Measurements from ENCODE around the gene SLC25A42.
"Not testable (repeated sequence)": the region's sequence is repeated elsewhere in the genome, so short reads cannot be mapped to it uniquely, and the experiment has no call there.

The SLC25A42 gene

GRCh38 chr19:19063183-19064097 lies at the start of gene SLC25A42:
Gene SLC25A42 (plus strand): TSS chr19:19063994. CDS start chr19:19096125, 32,131 bp downstream.
- peak; percentile 100 for DNase-seq

- no peak for DNase-seq
These were observed 42.7 kb upstream of the SLC25A42 start for GRCh38 chr19:19021115-19021514.

GRCh38 chr19:19022380-19022961 lies 41.3 kb upstream of the SLC25A42 start:
- no peak for DNase-seq

- DNase-seq: not testable (repeated sequence)
These were observed 40.4 kb upstream of the SLC25A42 start for GRCh38 chr19:19023376-19023775.

GRCh38 chr19:19025861-19026260 lies 37.9 kb upstream of the SLC25A42 start:
- DNase-seq: no peak

GRCh38 chr19:19026299-19026971 lies 37.4 kb upstream of the SLC25A42 start:
- DNase-seq: no peak

- no peak for DNase-seq
These were observed 36.6 kb upstream of the SLC25A42 start for GRCh38 chr19:19027228-19027627.

GRCh38 chr19:19028526-19028925 lies 35.3 kb upstream of the SLC25A42 start:
- no peak for DNase-seq

- no peak for DNase-seq
These were observed 31.9 kb upstream of the SLC25A42 start for GRCh38 chr19:19031891-19032290.

GRCh38 chr19:19032420-19033175 lies 31.2 kb upstream of the SLC25A42 start:
- peak; percentile 73 to 81 for DNase-seq

- no peak for DNase-seq
These were observed 30.7 kb upstream of the SLC25A42 start for GRCh38 chr19:19033176-19033425.

- peak; percentile 93 for DNase-seq
These were observed 30.2 kb upstream of the SLC25A42 start, which contains the start of the genes ARMC6 and SUGP2 for GRCh38 chr19:19033426-19034203. Gene ARMC6 (plus strand): TSS chr19:19033603. CDS start chr19:19034210, 607 bp downstream. Gene SUGP2 (minus strand): TSS chr19:19033517. CDS start chr19:19031071, 2,446 bp downstream.

- DNase-seq: peak; percentile 72 to 74
These were observed 29.6 kb upstream of the SLC25A42 start for GRCh38 chr19:19034204-19034624.

- DNase-seq: peak; percentile 37 to 50
These were observed 23.9 kb upstream of the SLC25A42 start for GRCh38 chr19:19039901-19040300.

- no peak for DNase-seq
These were observed 23.4 kb upstream of the SLC25A42 start for GRCh38 chr19:19040417-19040816.

GRCh38 chr19:19042732-19043280 lies 21.0 kb upstream of the SLC25A42 start:
- no peak for DNase-seq

GRCh38 chr19:19043481-19043880 lies 20.3 kb upstream of the SLC25A42 start:
- no peak for DNase-seq

GRCh38 chr19:19043881-19044280 lies 19.9 kb upstream of the SLC25A42 start:
- no peak for DNase-seq

- DNase-seq: no peak
These were observed 14.4 kb upstream of the SLC25A42 start for GRCh38 chr19:19049406-19049805.

- no peak for DNase-seq
These were observed 13.7 kb upstream of the SLC25A42 start for GRCh38 chr19:19050104-19050503.

- no peak for DNase-seq
These were observed 13.1 kb upstream of the SLC25A42 start for GRCh38 chr19:19050731-19051130.
